ENCODE results near the gene TDRD10.

TDRD10 gene

GRCh38 chr1:154479764-154480421, 22.1 kb upstream of the TDRD10 start:
- in situ Hi-C loops (cut with MboI; ENCODE audit: low sequenced_read_pairs), result loop anchor here (10.0 kb wide), 1 partner anchor 65 kb away; no protein-coding TSS in a partner anchor

DNA sequence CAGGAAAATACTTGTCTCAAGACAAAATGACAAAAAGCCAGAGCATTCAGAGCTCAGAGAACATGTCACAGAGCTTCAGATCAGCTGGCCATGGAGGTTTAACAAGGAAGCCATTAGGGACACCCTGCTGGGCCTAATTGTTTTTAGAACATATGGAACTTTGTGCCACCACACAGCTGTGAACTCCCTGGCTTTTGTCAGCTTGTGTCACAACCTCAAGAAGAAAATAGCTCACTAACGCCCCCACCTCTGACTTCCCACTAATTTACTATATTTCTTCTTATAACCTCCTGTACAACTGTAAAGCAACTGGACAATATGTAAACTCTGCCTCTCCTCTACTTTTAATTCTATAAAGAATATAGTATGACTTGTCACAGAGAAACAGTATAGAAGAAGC, 21.0 kb upstream of the TDRD10 start:
- in situ Hi-C loops (cut with MboI; ENCODE audit: low sequenced_read_pairs), result loop anchor here (10.0 kb wide), 1 partner anchor 64 kb away; no protein-coding TSS in a partner anchor

GRCh38 chr1:154483941-154484803, 17.8 kb upstream of the TDRD10 start:
- in situ Hi-C loops (cut with MboI; ENCODE audit: low sequenced_read_pairs), result loop anchor here (10.0 kb wide), 1 partner anchor 61 kb away; no protein-coding TSS in a partner anchor

DNA sequence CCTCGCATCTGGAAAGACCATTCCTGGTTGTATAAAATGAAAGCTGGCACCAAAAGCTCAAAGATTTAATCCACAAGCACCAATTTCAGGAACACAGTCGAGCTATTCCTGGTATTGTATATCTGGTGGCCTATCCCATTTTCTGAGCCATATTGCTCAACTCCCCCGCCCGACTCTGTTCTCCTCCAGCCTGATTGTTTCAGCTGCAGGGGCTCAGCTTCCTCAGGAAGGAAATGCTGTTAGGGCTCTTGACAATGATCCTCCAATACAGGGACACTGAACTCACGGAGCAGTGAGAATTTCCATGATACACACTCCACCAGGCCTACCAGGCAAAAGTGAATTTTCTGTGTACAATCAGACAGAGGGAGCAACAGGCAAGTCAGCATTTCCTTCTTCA, 16.9 kb upstream of the TDRD10 start:
- in situ Hi-C loops (cut with MboI; ENCODE audit: low sequenced_read_pairs), result loop anchor here (10.0 kb wide), 1 partner anchor 60 kb away; no protein-coding TSS in a partner anchor

DNA sequence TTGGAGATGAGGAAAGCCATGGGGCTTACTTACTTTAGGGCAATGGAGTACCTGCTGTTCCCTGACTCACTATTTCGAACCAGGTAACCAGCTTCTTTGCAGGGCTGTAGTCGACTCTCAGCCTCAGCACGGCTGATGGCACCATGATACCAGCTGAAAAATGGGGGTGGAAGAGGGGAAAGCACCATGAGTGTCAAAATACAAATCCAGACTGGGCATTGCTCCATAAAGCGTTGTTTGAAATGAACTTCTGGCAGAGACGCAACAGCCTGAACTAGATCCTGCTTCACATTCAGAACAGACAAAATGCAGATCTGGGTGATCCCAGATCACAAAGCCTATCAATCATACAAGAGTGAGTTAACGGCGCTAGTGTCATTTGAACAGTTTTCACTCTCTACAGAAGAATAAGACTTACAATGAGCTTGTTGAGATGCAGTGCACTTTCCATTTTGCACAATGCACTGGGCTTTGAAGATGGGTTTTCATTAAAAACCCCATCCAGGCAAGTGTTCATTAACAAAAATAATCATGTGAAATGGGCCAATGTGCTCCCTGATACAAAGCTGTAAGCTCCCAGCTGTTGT, 16.0 kb upstream of the TDRD10 start:
- in situ Hi-C loops (cut with MboI; ENCODE audit: low sequenced_read_pairs), result loop anchor here (10.0 kb wide), 1 partner anchor 59 kb away; no protein-coding TSS in a partner anchor

DNA sequence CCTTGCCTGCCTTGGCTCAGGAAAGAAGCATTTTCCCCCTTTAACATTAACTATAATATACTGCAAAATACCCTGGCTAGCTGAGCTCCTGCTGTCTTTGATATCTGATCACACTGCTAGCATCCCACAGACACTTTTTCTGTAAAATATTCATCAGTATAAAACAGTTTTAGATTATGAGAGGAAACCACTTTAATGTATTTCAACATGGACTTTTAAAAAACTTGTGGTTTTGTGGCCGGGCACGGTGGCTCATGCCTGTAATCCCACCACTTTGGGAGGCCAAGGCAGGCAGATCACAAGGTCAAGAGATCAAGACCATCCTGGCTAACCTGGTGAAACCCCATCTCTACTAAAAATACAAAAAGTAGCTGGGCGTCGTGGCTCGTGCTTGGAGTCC, 15.3 kb upstream of the TDRD10 start:
- in situ Hi-C loops (cut with MboI; ENCODE audit: low sequenced_read_pairs), result loop anchor here (10.0 kb wide), 1 partner anchor 58 kb away; no protein-coding TSS in a partner anchor

- in situ Hi-C loops (cut with MboI; ENCODE audit: low sequenced_read_pairs), result loop anchor here (10.0 kb wide), 1 partner anchor 56 kb away; no protein-coding TSS in a partner anchor
These were observed 13.1 kb upstream of the TDRD10 start for GRCh38 chr1:154488922-154489321.

DNA sequence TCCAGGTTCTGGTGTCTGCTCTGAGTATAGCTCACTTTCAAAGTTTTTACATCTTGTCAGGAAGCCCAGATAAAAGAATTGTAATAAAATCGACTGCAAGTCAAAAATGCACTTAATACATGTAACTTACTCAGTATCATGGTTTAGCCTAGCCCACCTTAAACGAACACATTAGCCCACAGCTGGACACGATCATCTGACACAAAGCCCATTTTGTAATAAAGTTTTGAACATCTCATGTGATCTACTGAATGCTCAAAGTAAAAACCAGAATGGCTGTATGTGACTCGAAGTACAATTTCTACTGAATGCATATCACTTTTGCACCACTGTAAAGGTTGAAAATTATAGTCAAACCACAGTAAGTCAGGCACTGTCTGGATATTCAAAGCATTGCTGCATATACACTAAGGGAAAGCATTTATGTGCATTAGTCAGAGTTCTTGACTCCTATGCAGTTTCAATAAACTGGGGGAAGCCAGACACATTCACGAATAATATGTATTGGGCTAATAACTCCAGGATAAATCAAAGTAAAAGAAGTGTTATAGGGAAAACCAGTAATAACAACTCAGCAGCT, 12.2 kb upstream of the TDRD10 start:
- in situ Hi-C loops (cut with MboI; ENCODE audit: low sequenced_read_pairs), result loop anchor here (10.0 kb wide), 1 partner anchor 55 kb away; no protein-coding TSS in a partner anchor

GRCh38 chr1:154490317-154490716, 11.7 kb upstream of the TDRD10 start:
- in situ Hi-C loops (cut with MboI; ENCODE audit: low sequenced_read_pairs), result no loop called here

DNA sequence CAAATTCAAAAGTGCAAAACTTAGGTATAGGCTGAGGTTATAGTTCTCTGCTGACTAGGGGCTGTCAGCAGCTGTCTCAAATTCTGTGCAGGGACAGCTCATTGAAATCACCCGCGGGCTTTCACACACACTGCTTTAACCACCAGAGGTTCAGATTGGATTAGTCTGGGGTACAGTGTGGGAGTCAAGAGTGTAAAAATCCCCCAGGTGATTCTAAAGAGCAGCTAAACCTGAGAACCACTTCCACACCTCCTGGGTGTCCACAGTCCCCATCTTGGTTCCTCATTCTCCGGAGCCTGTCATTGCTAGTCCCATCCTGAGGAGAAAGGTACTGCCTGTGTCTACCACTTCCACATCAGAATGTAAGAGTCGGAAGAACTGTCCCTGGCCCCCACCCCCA, 9.9 kb upstream of the TDRD10 start:
- in situ Hi-C loops (cut with MboI; ENCODE audit: low sequenced_read_pairs), result no loop called here

DNA sequence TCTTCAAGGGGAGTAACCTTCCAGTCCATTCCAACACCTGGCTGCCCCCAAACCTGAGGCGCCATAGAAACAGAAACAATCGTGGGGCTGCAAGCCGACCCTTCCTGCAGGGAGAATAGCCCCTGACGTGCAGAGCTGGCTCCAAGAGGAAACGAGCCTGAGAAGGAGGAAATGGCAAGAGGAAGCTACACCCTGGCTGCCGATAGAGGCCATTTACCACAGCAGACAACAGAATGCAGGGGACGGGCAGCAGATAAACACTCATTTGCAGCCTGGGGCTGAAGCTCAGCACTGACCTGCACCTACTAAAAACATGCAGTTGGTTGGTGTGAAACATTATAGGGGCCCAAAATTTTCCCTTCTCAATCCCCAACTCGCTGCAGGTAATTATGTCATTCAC, 8.7 kb upstream of the TDRD10 start:
- in situ Hi-C loops (cut with MboI; ENCODE audit: low sequenced_read_pairs), result no loop called here

DNA sequence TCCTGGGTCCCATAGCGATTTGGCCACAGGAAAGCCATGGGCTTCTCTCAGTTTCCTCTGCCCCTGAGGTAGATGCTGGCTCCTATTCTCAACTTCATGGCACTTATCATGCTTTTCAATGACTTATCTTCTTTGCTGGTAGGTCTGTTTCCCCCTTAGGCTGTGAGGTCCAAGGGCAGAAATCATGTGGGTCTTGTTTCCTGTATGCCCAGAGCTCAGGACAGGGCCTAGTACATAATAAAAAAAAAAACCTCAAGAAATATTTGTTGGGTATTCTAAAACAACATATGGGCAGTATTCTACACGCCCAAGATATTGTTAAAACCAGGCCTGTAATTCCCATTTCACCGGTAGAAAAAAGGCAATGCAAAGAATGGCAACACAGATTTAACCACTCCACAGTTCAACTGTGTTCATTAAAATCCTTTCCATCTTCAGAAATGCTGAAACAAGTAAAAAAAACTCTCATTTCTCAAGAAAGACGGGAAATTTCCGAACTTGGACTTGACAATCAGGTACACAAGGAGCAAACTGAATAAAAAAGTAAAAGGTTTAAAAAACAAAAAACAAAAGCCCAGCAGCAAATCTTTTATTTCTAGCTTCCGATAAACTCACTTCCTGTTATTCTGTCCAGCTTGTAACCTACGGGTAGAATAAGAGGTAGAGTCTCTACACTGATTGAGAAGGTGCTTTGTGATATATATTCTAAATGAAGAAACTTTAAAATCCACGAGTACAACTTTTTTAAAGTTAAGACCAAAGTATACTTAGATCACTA, 6.3 kb upstream of the TDRD10 start:
- in situ Hi-C loops (cut with MboI; ENCODE audit: low sequenced_read_pairs), result no loop called here

DNA sequence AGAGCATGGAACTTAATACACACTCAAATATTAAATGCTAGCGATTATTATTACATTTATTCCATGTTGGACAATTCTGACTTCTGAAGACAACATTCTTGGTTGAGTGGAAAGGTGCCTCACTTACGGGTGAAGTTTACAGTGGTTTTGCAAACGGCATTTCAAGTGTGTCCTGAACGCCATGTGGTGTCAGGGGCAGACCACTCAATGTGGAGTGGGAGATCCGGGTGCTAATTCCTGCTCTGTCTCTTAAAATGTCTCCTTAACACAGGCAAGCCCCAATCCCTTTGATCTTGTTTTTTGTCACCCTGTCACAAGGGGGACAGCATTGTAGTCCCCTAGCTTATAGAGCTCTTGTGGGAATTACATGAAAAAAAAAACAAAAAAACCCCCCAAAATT, 5.6 kb upstream of the TDRD10 start:
- in situ Hi-C loops (cut with MboI; ENCODE audit: low sequenced_read_pairs), result no loop called here

GRCh38 chr1:154497026-154497806, 4.8 kb upstream of the TDRD10 start:
- in situ Hi-C loops (cut with MboI; ENCODE audit: low sequenced_read_pairs), result no loop called here

DNA sequence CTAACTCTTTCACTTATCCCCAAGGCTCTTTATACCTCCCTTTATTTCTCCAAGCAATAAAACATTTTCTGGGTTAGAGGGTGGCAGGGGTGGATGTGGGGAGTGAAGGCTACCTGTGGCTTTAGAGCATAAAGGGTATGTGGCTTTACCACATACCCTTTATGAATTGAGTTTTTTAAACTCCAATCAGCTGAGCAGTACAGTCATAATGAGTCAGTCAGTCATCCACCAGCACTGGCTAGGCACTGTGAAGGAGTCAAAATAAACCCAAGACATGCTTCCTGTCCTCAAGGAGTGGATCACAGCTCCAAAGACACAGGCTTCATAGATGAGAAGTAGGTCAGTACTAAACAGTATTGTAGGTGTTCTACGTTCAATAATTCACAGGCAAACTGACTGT, 2.6 kb upstream of the TDRD10 start:
- in situ Hi-C loops (cut with MboI; ENCODE audit: low sequenced_read_pairs), result no loop called here

DNA sequence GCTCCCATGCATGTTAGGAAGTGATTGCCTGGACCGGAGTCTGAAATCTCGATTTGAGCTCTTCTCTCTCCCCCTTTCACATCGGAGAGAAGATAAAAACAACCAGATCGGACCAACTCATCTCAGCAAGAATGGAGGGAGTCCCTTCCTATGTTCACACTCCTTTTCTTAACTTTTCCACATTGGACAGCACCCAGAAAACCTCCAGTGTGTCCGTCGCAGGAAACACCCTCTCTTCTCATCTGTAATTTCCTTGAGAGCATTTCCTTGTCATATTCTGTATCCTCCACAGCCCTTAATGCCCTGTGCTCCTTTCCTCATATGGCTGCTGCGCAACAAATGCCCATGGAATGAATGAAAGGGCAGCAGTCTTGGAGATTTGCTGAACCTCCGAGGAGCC, 1.5 kb upstream of the TDRD10 start:
- in situ Hi-C loops (cut with MboI; ENCODE audit: low sequenced_read_pairs), result no loop called here

DNA sequence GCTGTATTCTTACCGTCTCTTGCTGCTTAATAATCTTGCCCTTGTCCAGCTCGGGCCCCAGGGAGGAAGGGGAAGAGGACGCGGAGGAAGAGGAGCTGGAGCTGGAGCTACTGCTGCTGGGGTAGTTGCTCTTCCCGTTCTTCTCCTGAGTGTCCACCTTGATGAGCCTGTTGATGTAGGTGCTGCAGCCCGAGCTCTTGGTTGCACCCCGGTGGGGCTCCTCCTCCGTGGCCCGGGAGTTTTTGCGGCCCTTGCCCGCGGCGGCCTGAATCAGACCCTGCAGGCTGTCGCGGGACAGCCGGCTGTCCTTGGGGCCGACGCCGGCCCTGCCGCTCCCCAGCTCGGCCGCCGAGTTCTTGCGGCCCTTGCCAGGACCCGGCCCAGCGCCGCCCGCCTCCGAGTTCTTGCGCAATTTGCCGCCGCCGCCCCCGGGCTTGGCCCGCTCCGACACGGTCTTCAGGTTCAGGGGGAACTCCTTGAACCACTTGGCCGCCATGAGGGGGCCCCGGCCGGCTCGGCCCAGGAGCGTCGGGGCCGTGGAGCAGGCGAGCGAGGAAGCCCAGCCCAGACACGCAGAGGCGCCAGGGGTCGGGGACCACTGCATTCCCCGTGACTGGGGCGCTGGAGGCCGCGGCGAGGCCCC, 475 bp upstream of the TDRD10 start:
- in situ Hi-C loops (cut with MboI; ENCODE audit: low sequenced_read_pairs), result no loop called here

DNA sequence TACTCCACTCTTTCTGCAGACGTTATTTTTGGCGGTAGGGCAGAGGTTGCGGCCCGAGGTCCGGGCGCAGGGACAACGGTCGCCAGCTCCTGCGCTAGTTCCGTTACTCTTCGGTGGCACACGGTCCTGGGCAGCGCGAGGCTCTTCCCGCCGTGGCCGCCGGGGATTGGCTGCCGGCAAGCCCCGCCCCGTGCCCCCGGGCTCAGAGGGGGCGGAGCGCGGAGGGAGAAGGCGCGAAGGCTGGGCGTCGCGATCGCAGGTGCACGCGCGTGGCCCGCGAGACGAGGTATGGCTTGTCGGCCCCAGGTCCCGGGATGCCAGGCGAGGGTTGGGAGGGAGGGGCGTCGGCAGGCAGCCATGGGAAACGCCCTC, 711 bp downstream of the TDRD10 start:
- in situ Hi-C loops (cut with MboI; ENCODE audit: low sequenced_read_pairs), result no loop called here

GRCh38 chr1:154503898-154504297, 1.9 kb downstream of the TDRD10 start:
- in situ Hi-C loops (cut with MboI; ENCODE audit: low sequenced_read_pairs), result no loop called here
